HG02642 (cell line): ENCODE measurements around the gene GRIP2.

Source experiments
- ATAC-seq: cut with Tn5 transposase; IDR thresholded peaks from one replicate; pipeline ENCODE4 v1.9.1; 2021; ENCODE audit warnings: mild to moderate bottlenecking; ENCODE audit not compliant: unreplicated experiment, poor library complexity

Gene GRIP2

DNA sequence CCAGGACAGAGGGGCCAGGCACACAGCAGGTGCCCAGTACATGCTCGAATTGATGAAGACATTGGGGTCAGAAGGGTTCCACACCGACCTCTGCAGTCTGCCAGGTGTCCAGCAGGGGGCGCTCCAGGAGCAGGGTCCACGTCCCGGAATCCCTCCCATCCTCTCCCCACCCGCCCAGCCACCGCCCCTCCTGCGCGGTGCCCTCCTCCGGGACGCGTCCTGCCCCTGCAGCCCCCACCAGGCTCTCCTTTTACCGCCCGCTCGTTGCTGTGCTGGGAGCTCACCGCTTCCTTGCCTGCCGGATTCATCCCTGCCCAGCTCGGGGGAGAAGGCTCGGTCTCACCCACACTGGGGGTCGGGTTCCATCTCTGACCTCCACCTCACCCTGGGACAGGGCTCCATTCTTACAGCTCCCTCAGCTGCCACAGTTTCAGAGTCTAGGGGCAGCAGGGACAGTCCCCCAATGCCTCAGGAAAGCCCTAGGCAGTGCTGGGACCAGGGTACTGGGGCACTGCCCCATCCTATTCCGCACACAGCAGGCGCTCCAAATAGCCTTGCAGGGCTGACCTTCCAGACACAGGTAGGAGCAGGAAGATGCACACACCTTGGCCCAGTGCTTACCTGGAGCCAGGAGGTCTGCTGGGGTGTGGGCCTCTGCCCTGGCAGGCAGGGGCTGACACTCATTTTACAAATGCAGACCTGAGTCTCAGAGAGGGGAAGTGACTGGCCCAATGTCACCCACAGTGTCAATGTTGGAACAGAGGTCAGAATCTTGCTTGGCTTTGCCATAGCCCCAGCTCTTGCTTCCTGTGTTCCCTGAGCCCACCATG is 31.0 kb downstream of the GRIP2 start:
- peak; percentile 53 for ATAC-seq

DNA sequence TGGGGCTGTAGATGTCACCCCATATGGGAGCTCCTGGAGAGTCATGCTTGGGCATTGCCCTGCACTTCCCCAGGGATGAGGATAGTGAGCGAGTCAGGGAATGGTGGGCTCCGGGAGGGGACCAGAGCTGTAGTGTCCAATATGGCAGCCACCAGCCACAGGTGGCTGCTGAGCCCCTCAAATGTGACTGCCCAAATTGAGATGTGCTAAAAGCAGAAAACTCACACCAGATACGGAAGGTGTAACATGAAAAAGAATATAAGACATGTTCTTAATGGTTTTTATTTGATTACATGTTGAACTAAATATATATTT is 31.7 kb downstream of the GRIP2 start:
- ATAC-seq: no peak

DNA sequence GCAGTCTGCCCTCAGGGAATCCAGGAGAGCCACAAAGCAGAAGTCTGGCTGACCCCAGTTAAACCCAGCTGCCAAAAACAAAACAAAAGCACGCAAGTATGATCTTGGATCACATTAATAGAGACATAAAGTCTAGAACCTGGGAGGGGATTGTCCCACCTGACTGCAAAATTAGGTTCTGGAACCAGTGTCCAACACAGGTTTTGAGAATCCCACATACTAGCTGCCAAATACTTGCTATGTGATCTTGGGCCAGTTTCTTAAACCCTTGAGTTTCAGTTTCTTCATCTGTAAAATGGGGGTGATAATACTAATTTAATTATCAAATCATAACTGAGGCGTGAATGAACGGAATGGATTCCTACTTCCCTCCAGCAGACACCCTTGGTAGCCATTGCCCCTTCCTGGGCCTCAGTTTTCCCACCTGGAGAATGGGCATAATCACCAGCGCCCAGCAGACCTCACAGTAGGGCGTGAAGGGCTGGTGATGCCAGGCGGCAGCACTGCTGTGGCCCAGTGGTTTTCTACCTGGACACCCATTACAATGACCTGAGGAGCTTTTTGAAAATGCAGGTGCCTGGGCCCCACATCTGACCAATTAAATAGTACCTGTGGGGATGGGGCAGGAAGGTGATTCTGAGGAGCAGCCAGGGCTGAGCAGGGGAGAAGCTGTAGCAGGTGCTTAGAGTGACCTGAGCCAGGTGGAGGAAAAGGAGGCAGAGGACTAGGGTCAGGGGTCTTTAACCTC is 32.2 kb downstream of the GRIP2 start:
- no peak for ATAC-seq

DNA sequence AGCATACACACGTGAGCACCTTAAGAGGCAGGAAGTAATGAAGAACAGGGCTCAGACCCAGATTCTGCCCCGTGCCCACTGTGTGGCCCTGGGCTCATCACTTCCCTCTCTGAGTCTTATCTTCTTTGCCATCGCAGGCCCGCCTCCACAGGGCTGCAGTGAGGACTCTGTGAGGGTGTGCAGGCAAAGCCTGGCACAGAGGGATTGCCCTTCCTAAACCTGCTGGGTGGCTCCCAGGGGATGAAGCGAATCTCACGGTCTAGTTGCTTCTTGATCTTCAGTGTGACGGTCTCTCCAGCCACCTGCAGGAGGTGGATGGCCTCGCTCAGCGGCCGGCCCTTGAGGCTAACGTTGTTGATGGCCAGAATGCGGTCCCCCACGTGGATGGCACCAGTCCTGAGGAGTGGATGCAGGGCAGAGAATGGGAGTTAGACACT is 32.8 kb downstream of the GRIP2 start:
- ATAC-seq: no peak

DNA sequence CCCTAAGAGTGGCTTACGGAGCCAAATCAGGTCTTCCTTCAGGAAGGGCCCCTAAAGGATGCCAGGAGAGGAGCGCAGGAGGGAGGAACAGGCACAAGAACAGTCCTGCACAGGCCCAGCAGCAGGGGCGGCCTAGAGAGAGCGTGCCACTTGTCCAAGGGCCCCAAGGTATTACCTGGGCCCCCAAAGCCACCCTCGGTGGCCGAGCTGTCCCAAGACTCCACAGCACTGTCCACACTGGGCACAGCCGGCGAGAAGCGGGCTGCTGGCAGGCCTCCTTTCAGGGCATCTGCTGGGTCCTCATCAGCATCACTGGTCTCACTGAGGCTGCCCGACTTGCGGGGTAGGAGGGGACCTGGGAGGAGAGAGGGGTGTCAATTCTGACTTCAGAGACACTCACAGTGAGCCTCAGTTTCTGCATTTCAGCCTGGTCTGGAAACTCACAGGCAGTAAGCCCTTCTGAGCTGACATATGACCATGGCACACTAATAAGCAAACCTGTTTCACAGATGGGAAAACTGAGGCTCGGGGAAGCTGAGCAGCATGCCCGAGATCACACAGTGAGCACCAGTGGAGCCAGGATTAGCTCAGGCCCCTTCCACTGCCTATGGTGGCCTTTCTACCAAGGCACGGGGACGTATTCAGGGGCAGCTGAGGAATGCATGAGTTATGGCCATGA is 33.4 kb downstream of the GRIP2 start:
- no peak for ATAC-seq

DNA sequence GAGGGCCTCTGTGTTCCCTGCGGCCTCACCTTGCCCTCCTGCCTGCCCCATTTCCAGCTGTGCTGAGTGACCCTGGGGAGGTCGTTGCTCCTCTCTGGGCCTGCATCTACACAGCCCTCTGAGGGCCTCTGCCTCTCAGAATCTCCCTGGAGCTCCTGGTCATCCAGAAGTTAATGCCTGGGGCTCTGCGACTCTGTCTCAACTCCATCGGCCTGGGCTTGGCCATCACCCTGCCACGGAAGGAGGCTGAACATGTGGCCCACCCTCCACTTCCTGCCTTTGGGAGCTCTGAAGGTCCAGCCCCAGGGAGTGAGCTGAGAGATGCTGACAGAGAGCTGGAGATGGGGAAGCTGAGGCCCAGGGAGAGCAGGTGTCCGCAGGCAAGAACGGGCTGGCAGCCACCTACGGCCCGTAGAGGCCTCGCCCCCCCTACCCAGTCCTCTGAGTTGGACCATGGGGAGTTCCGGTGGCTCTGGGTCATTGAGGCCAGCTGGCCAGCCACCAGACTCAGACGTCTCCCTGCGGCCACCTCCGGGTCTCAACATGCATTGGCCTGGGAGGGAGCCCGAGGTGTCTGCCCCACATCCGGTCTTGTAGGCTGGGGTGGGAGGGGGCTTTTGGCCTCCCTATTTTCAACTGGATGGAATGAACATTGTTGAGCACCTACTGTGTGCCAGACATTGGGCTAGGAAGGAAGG is 34.2 kb downstream of the GRIP2 start:
- ATAC-seq: no peak

DNA sequence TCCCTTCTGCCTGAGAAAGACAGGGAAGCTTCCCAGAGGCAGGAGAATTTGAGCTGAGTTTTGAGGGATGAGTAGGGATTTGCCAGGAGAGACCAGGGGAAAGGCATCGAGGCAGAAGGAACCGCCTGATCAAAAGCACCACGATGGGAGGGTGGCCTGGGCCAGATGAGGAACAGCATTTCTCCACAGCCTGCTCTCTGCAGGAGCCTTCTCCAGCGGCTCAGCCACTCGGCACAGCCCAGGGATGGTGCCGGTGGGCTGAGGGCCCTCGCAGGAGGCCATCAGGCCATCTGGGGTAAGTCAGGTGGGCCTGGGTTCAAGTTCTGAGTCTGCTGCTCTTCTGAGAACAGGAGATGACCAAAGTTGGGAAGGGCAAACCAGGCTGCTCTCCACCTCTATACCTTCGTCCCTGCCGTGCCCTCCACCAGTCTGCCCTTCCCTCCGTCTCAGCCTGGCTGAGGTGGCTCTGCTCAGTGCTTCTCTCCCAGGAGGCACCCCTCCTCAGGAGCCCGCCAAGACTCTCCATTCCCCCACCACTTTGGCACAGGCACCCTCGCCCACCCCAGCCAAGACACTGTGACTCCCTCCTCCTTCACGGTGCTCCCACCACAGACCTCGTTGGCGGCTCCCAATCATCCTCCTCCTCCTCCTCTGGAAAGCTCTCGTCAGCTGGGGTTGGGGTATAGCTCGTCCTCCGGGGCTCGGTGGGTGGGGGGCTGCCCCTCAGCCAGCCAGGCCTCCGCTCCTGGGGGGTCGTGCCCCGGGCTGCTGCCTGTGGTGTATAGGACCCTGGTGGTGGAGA is 34.9 kb downstream of the GRIP2 start:
- no peak for ATAC-seq

DNA sequence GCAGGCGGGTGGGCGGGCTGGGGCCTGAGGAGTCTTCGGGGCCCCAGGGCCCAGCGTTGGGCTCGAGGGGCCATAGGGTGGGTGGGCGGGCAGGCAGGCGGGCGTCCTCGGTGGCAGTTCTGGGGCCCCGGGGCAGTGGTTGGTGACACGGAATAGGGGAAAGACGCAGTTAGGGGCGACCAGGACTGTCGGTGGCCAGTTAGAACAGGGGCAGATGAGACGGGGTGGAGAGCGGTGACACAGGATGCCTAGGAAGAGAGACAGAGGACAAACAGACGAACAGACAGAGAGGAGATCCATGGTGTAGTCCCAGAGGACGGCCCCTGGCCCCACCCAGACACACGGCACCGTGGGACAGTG is 36.5 kb downstream of the GRIP2 start:
- ATAC-seq: no peak

DNA sequence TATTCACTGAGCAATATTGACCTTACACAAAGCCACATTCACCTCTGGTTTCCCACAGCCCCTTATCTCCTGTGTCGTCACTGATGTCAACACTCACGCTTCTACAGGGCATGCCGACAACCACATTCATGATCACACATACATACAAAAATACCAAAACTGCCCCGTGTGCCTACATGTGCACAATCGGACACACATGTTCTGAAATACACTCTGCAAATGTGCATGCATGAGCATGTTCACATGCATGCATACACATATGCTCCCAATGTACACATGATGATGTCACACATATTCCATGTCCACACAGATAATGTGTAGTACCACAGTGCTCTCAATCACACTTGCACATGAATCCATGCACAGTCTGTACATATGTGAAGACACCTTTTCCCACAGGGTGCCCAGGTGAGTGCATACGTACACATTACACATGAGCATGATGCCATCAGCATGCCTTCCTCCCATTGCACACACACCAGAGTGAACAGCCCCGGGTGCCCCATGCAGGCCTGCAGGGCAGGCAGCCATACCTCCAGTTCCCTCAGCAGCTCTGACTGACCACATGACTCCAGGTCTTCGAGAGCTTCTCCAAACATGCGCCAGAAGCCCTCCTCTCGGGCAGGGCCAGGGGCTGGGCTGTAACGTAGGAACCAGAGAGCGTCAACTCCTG is 37.0 kb downstream of the GRIP2 start:
- ATAC-seq: no peak

DNA sequence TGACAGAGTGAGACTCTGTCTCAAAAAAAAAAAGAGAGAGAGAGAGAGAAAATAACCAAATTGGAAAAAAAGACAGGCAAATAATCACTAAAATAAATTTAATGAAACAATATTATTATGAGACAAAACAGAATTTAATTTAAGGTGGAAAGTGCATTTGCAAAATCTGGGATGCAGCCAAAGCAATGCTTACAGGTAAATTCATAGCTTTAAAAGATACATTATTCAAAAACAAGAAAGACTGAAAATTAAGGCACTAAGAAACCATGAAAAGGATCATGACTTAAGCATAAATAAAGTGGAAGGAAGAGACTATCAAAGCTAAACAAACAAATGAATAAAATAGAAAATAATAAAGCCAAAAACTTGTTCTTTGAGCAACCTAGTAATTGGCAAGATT is 37.7 kb downstream of the GRIP2 start:
- no peak for ATAC-seq

DNA sequence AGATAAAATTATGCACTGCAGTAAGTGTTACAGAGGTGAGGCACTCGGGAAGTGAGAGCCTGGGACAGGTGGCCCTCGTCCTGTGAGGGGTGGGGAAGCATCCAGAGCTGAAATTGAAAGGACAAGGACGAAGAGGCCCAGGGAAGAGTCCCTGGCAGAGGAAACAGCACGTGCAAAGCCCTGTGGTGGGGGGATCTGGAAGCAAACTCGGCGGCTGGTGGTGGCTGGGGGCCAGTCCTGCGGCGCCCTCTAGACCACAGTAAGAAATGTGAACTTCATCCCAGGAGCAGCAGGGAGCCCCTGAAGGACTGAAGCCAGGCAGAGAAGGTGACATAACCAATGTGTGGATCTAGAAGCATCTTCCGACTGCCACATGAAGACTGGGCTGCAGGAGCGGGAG is 42.8 kb downstream of the GRIP2 start:
- no peak for ATAC-seq

DNA sequence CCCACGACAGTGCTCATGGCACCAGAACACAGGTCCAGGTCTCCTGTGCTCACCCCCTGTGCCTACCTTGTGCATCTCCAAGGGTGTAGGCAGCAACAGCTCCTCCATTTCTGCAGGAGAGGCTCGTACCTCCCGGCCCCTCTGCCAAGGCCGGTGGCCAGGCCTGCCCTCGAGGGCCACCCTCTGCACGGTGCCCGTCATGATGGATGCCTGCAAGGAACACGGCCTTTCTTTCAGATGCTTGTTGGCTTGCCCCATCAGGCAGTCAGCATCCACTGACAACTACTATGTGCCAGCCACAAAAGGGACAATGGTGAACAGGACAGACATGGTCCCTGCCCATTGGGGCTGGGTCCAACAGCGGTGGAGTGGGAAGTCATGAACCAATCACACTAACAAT is 43.8 kb downstream of the GRIP2 start:
- ATAC-seq: no peak

DNA sequence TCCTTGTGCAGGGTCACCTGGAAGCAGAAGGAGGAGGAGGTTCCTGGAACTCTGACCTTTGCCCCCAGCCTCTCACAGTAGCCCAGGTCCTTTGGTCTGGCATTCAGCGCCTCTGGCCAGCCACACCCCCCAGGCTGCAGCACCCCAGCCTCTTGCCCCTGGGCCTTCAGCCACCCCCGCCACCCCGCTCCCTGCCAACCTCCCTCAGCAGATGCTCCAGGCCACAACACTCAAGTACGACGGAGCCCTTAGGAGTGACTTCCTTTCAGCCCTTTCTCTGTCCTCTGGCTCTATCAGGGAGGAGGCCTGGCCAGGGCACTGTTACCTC is 45.2 kb downstream of the GRIP2 start:
- no peak for ATAC-seq

DNA sequence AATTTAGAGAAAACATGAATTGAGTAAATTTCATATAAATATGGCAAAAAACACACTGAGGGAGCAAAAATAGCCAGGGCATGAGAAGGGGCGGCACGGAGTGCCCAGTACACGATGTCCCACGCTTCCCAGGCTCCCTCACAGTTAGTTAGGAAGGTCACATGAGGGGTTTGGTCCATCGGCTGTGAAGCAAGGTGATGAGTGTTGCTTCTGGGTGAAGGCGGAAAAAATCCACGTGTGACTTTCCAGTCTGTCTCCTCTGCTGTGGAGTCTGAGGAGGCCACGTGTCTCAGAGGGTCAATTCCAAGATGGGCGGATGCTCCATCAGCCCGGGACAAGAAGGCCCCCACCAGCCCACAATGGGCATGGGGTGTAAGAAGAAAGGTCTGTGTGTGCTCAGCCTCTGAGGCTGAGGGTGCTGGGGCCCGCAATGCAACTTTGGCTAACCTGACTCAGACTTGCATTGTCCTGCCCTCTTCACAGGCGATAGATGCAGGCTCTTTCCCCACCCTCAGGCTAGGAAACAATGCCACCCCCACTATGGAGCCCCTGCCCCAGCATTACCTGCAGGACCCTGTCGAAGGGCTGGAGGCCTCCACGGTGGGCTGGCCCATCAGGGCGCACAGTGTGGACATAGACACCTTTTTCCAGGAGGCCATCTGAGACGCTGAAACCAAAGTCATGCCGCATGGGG is 45.7 kb downstream of the GRIP2 start:
- ATAC-seq: no peak

DNA sequence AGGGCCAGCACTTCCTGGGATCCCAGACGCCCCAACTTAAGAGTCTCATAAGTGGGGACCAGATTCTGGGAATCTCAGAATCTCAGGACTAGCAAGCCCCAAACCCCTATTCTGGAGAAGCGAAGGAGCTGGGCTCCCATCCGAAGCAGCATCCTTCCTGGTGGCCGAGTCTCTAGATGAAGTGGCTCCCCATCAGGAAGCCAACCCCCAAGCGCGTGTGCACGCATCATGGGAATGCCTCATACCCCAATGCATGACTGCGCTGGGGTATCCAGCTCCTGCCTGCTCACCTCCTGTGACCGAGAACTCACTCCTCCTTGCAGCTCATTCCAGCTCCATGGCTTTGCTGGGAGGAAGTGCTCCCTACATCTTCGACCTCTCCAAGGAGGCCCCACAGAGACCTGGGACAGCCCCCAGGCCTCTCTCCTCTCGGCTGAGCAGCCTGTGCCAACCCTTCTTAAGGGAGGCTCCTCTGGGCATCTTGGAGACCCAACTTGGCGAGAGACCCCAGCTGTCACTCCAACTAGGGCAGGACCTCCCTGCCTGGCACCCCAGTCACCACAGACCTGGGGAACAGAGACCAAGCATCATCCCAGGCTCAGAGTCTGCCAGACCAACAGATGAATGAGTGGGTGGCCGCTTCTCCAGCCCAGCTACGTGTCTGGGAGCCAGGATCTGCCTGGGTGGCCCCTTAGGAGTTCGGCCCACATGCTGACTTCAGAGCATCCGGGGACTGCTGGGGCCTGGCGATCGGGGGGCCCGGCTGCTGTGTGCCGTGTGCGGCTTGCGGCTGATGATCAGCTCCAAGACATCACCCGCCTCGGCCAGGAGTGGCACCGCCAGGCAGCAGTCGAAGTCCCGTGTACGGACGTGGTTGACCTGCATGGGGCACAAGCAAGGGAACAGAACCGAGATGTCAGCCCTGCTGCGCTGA is 46.9 kb downstream of the GRIP2 start:
- no peak for ATAC-seq

DNA sequence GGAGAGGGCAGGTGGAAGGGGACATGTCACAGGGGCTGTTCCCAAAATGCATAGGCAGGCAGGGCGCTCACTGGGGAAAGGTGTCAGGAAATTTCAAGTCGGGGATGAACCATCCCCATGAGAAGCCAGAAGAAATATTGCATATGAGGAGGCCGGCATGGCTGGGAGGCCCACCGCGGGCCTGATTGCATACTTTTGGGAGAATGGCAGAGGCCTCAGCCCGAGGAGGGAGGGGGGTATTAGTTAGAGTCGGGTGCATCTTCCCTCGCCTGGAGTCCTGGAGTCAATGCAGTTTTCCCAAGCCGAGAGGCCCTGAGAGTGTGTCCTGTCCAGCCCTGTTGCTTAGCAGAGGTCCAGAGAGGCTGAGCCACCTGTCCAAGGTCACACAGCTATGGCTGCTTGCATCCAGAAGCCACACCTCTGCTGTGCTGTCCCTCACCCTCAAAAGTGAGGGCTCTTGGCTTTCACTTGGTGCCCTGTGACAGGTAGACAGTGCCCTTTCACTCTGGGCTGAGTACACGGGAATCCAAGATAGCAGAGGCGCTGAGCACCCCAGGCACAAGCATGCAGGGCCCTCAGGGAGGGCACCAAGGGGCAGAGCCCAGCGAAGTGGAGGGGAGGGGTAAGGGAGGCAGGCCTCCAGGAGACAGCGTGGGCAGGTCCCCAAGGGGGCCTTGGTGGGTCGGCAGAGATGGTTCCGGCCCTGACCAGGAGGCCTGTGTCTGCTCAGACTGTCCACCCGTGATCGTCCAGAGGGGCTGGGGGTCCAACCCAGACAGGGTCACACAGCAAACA is 48.5 kb downstream of the GRIP2 start:
- no peak for ATAC-seq

DNA sequence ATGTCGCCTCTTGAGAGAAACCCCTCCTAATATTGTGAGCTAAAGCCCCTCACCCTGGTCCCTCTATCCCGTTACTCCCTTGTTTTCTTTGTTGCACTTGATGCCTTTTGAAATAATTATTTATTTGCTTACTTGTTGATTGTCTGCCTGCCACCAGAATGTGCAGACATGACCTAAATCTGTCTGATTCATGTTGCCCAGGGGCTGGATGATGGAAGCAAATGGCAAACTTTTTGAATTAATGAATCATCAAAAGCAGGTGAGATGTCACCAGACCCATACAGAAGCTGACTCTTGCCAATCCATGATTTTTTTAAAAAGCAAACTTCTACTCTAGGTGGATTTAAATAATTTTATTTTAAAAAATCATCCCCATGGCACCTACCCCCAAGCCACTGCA is 49.3 kb downstream of the GRIP2 start:
- no peak for ATAC-seq
